Fibroblast of villous mesenchyme (primary cell): Measurements from ENCODE around the gene RETN. TPM values are rescaled to one million over a fixed set of nuclear protein-coding genes. Genes with fewer than 3 reads are reported as not detected.

ENCODE experiments used
- DNase-seq: peaks from one replicate; pipeline ENCODE4 v3.0.0-alpha.2; 2010; ENCODE audit warnings: low read depth
- H3K4me3 ChIP-seq: 2 replicates; pipeline ENCODE4 v1.5.1; 2011; ENCODE audit warnings: low read depth, mild to moderate bottlenecking, low read length
- CTCF ChIP-seq: IDR thresholded peaks from 2 replicates; pipeline ENCODE4 v1.5.1; 2012; ENCODE audit warnings: low read depth, mild to moderate bottlenecking, low read length; ENCODE audit not compliant: insufficient read depth
- total RNA-seq: library from RNA; depleted of rRNA; stranded (reverse); fragments of >200 nt; gene quantifications from 2 replicates; pipeline ENCODE4 v1.2.3, GENCODE V29; 2012

RETN gene
- total RNA-seq, 1 donor, result not detected

- DNase-seq, result no peak
- no peak for TF ChIP-seq CTCF
Measured at GRCh38 chr19:7709932-7710460, 41.1 kb downstream of the RETN start.

DNA sequence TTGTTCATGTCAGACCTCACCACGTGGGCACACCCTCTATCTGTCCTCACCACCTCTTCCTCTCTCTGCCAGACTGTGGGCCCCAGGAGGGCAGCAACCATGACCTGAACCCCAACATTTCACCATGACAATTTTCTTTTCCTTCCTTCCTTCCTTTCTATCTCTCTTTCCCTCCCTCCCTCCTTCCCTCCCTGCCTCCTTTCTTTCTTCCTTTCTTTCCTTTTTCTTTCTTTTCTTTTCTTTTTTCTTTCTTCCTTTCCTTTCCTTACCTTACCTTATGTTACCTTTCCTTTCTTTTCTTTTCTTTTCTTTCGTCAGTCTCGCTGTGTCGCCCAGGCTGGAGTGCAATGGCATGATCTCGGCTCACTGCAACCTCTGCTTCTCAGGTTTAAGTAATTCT, 41.8 kb downstream of the RETN start:
- H3K4me3 ChIP-seq, result no peak overlapping the region
- no peak for DNase-seq
- no peak for TF ChIP-seq CTCF

More at GRCh38 chr19:7709932-7710460, 41.1 kb downstream of the RETN start:
- H3K4me3 ChIP-seq, result no peak overlapping the region

- DNase-seq, result no peak
- no peak for TF ChIP-seq CTCF
- no peak overlapping the region for H3K4me3 ChIP-seq
Measured at GRCh38 chr19:7715671-7716070, 46.8 kb downstream of the RETN start.

- no peak overlapping the region for H3K4me3 ChIP-seq
- TF ChIP-seq CTCF, result no peak
- no peak for DNase-seq
Measured at GRCh38 chr19:7716762-7717161, 47.9 kb downstream of the RETN start.

DNA sequence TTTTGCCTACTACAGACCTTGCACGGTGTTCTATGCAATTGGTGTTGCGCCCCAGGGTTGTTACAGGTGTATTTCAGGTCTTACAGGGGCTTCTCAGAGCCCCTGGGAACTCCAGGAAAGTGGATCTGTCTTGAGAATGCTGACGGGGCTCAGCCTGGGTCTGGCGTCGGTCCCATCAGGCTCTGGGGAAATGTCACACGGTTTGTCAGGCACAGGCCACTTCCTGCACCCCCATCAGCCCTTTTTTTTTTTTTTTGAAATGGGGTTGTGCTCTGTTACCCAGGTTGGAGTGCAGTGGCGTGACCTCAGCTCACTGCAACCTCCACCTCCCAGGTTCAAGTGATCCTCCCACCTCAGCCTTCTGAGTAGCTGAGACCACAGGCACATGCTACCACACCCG, 49.8 kb downstream of the RETN start:
- DNase-seq, result no peak
- no peak overlapping the region for H3K4me3 ChIP-seq
- no peak for TF ChIP-seq CTCF

Other genes starting within 250 kb of the RETN start
- gene PEX11G, start 180.0 kb upstream of the RETN start, total RNA-seq, result 2.3 and 2.6 TPM in 2 replicates
- 13.8 and 20.9 TPM in 2 replicates for gene ZNF358, start 152.9 kb upstream of the RETN start, total RNA-seq
- 5.5 and 8.6 TPM in 2 replicates for gene MCOLN1, start 146.4 kb upstream of the RETN start, total RNA-seq
- gene PNPLA6, start 133.3 kb upstream of the RETN start, total RNA-seq, result 101 and 106 TPM in 2 replicates
- gene CAMSAP3, start 73.2 kb upstream of the RETN start, total RNA-seq, result not detected in 2 replicates
- gene XAB2, start 39.5 kb upstream of the RETN start, total RNA-seq, result 32.0 and 34.1 TPM in 2 replicates
- gene PET100, start 39.3 kb upstream of the RETN start, total RNA-seq, result 10.4 and 11.9 TPM in 2 replicates
- 0.43 TPM in 1 of 2 replicates, not detected in the other for gene PCP2, start 35.3 kb upstream of the RETN start, total RNA-seq
- 4.2 and 9.9 TPM in 2 replicates for gene STXBP2, start 31.9 kb upstream of the RETN start, total RNA-seq
- not detected in 2 replicates for gene MCEMP1, start 8.0 kb downstream of the RETN start, total RNA-seq
- gene TRAPPC5, start 11.8 kb downstream of the RETN start, total RNA-seq, result 29.0 and 29.8 TPM in 2 replicates
- gene FCER2, start 33.1 kb downstream of the RETN start, total RNA-seq, result not detected in 2 replicates
- gene CLEC4G, start 63.1 kb downstream of the RETN start, total RNA-seq, result not detected in 2 replicates
- gene CD209, start 78.5 kb downstream of the RETN start, total RNA-seq, result not detected in 2 replicates
- gene CLEC4M, start 94.2 kb downstream of the RETN start, total RNA-seq, result under 0.01 TPM in 1 of 2 replicates, not detected in the other
- 24.8 and 25.5 TPM in 2 replicates for gene EVI5L, start 161.2 kb downstream of the RETN start, total RNA-seq
- gene PRR36, start 205.3 kb downstream of the RETN start, total RNA-seq, result under 0.01 TPM in 1 of 2 replicates, not detected in the other
- gene LRRC8E, start 219.5 kb downstream of the RETN start, total RNA-seq, result 6.0 and 7.4 TPM in 2 replicates
- gene MAP2K7, start 234.8 kb downstream of the RETN start, total RNA-seq, result 12.1 and 12.2 TPM in 2 replicates
- 0.86 and 0.97 TPM in 2 replicates for gene TGFBR3L, start 245.8 kb downstream of the RETN start, total RNA-seq